ENCODE measurements around the gene HDAC4. TPM values are rescaled to one million over a fixed set of nuclear protein-coding genes. Genes with fewer than 3 reads are reported as not detected.

HDAC4 gene
- total and polyA plus RNA-seq, 4 donors: 2.9 to 37.2 (median 4.4) TPM

DNA sequence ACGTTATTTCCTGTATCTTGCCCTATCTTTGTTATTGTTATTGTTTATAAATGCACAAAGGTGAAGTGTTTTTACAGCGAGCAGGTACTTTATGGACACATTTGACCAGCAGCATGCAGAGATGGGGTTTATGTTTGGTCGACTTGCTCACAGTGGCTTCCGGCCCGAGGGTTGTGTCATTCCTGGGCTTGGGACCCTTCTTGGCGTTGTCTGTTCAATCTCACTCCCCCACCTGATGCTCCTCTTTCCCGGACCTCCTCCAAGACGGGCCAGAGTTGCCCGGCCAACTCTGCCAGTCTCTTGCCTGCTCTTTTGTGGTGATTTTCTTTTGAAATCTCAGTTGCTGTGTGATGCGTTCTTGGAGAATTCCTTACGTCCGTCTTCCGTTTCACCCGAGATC lies 399.0 kb downstream of the HDAC4 start:
- H3K36me3 ChIP-seq (ENCODE audit: control insufficient read depth in 4 of 4, insufficient read depth in 3 of 4, low read depth in 1 of 4, low read length in 3 of 4): no peaks in the 10 kb centered on the region
- 89% methylated on average over 14 of the region's 14 CpGs for WGBS
- no peak overlapping the region for H3K27ac ChIP-seq (ENCODE audit: low read depth in 1 of 2, low read length in 2 of 2)
- TF ChIP-seq GABPA (IDR thresholded peaks at IDR 0.05 in 1 of 2, conservative IDR thresholded peaks at IDR 0.05 in 1 of 2) (no peak), TAF1 (conservative IDR thresholded peaks at IDR 0.05) (no peak), SP1 (IDR thresholded peaks at IDR 0.05) (no peak), YY1 (IDR thresholded peaks at IDR 0.05) (no peak), FOXA1 (IDR thresholded peaks at IDR 0.05) (no peak), RXRA (IDR thresholded peaks at IDR 0.05) (no peak), NR2F2 (IDR thresholded peaks at IDR 0.05) (no peak), FOXA2 (IDR thresholded peaks at IDR 0.05) (no peak), ATF3 (IDR thresholded peaks at IDR 0.05) (no peak), EGR1 (IDR thresholded peaks at IDR 0.05; ENCODE audit: low read depth in 2 of 2) (no peak), JUND (IDR thresholded peaks at IDR 0.05) (no peak), HNF4G (IDR thresholded peaks at IDR 0.05) (no peak), ZBTB33 (IDR thresholded peaks at IDR 0.05) (no peak), HNF4A (conservative IDR thresholded peaks at IDR 0.05) (no peak), RAD21 (IDR thresholded peaks at IDR 0.05) (no peak), MAX (IDR thresholded peaks at IDR 0.05) (no peak)
- TF ChIP-seq, protein P1, sequence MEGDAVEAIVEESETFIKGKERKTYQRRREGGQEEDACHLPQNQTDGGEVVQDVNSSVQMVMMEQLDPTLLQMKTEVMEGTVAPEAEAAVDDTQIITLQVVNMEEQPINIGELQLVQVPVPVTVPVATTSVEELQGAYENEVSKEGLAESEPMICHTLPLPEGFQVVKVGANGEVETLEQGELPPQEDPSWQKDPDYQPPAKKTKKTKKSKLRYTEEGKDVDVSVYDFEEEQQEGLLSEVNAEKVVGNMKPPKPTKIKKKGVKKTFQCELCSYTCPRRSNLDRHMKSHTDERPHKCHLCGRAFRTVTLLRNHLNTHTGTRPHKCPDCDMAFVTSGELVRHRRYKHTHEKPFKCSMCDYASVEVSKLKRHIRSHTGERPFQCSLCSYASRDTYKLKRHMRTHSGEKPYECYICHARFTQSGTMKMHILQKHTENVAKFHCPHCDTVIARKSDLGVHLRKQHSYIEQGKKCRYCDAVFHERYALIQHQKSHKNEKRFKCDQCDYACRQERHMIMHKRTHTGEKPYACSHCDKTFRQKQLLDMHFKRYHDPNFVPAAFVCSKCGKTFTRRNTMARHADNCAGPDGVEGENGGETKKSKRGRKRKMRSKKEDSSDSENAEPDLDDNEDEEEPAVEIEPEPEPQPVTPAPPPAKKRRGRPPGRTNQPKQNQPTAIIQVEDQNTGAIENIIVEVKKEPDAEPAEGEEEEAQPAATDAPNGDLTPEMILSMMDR (IDR thresholded peaks at IDR 0.05; ENCODE audit: low read depth, low read length, missing input control): no peak
- TF ChIP-seq, protein P2, sequence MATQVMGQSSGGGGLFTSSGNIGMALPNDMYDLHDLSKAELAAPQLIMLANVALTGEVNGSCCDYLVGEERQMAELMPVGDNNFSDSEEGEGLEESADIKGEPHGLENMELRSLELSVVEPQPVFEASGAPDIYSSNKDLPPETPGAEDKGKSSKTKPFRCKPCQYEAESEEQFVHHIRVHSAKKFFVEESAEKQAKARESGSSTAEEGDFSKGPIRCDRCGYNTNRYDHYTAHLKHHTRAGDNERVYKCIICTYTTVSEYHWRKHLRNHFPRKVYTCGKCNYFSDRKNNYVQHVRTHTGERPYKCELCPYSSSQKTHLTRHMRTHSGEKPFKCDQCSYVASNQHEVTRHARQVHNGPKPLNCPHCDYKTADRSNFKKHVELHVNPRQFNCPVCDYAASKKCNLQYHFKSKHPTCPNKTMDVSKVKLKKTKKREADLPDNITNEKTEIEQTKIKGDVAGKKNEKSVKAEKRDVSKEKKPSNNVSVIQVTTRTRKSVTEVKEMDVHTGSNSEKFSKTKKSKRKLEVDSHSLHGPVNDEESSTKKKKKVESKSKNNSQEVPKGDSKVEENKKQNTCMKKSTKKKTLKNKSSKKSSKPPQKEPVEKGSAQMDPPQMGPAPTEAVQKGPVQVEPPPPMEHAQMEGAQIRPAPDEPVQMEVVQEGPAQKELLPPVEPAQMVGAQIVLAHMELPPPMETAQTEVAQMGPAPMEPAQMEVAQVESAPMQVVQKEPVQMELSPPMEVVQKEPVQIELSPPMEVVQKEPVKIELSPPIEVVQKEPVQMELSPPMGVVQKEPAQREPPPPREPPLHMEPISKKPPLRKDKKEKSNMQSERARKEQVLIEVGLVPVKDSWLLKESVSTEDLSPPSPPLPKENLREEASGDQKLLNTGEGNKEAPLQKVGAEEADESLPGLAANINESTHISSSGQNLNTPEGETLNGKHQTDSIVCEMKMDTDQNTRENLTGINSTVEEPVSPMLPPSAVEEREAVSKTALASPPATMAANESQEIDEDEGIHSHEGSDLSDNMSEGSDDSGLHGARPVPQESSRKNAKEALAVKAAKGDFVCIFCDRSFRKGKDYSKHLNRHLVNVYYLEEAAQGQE (IDR thresholded peaks at IDR 0.05): no peak
- H3K27me3 ChIP-seq (ENCODE audit: control insufficient read depth in 4 of 4, insufficient read depth in 4 of 4, low read length in 3 of 4): no peaks in the 10 kb centered on the region
- peaks cover 0 to 3% (median 0%) of the 10 kb centered on the region in 4 donors for H3K4me1 ChIP-seq (ENCODE audit: control insufficient read depth in 4 of 4, insufficient read depth in 4 of 4, low read length in 3 of 4)
- H3K9ac ChIP-seq (ENCODE audit: low read depth in 1 of 2, low read length in 2 of 2): no peak overlapping the region
- H3K4me3 ChIP-seq (ENCODE audit: low read depth in 1 of 3, low read length in 3 of 3): no peak overlapping the region
- H3K9me3 ChIP-seq (ENCODE audit: control insufficient read depth in 4 of 4, low read length in 3 of 4): peaks cover 0 to 3% (median 0%) of the 10 kb centered on the region in 4 donors
- no peak for DNase-seq (ENCODE audit: low spot score)
